IMR-90 (cell line): ENCODE measurements around the gene ANXA1. TPM values are rescaled to one million over a fixed set of nuclear protein-coding genes. Genes with fewer than 3 reads are reported as not detected.

Source experiments
- NFE2L2 ChIP-seq: fragments of 150-350 bp; IDR thresholded peaks from 2 replicates; pipeline ENCODE4 v1.6.1; 2016; ENCODE audit warnings: low read depth, mild to moderate bottlenecking, low read length
- RAD21 ChIP-seq: IDR thresholded peaks from 2 replicates; pipeline ENCODE4 v1.6.1; 2012; ENCODE audit warnings: low read length, improper control_type of control experiment
- RCOR1 ChIP-seq: IDR thresholded peaks from 2 replicates; pipeline ENCODE4 v1.6.1; 2012; ENCODE audit warnings: mild to moderate bottlenecking, low read length, improper control_type of control experiment; ENCODE audit not compliant: insufficient replicate concordance
- polyA plus RNA-seq, 3 experiments: library from polyadenylated mRNA; depleted of rRNA; stranded (reverse); fragments of >200 nt; gene quantifications; 2 replicates each; pipeline ENCODE4 v1.2.3, GENCODE V29; 2012; ENCODE audit warnings: low replicate concordance in 1 of 3
- total RNA-seq: library from RNA; depleted of rRNA; stranded (reverse); fragments of >200 nt; gene quantifications from 2 replicates; pipeline ENCODE4 v1.2.3, GENCODE V29; 2012
- TF ChIP-seq, protein P1 (sequence below): conservative IDR thresholded peaks from 2 replicates; pipeline ENCODE4 v1.5.1; 2012; ENCODE audit warnings: mild to moderate bottlenecking, low read depth, low read length, improper control_type of control experiment

ANXA1 gene
- total and polyA plus RNA-seq, 2 of the 4 experiments (the other 2 are of a cell fraction), result 520 to 583 TPM

DNA sequence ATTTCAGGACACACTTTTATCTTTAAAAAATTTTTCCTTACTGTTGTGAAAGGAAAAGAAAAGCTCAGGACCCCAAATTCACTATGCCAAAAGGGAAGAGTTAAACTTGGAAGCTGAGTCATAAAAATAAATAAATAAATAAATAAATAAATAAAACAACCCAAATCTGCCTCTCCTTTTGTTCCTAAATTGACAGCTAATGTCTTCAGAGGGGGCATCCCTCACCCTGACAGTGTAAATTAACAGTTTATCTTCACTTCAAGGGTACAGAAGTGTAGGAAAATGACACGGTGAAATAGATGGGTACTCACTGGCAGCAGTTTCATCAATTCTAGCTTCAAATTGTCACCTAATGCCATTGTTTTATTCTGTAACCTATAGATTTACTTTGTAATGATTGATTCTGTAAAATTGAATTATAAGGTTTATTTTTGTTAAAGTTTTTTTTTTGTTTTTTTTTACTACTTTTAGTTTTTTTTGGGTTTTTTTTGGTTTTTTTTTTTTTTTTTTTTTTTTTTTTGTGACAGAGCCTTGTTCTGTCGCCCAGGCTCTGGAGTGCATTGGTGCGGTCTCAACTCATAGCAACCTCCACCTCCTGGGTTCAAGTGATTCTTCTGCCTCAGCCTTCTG, 18.5 kb upstream of the ANXA1 start (continued):
- TF ChIP-seq, protein P1, sequence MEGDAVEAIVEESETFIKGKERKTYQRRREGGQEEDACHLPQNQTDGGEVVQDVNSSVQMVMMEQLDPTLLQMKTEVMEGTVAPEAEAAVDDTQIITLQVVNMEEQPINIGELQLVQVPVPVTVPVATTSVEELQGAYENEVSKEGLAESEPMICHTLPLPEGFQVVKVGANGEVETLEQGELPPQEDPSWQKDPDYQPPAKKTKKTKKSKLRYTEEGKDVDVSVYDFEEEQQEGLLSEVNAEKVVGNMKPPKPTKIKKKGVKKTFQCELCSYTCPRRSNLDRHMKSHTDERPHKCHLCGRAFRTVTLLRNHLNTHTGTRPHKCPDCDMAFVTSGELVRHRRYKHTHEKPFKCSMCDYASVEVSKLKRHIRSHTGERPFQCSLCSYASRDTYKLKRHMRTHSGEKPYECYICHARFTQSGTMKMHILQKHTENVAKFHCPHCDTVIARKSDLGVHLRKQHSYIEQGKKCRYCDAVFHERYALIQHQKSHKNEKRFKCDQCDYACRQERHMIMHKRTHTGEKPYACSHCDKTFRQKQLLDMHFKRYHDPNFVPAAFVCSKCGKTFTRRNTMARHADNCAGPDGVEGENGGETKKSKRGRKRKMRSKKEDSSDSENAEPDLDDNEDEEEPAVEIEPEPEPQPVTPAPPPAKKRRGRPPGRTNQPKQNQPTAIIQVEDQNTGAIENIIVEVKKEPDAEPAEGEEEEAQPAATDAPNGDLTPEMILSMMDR, result no peak
- TF ChIP-seq NFE2L2, result no peak
- TF ChIP-seq RAD21, result no peak
- TF ChIP-seq RCOR1, result no peak
